SK-N-SH treated with all-trans-retinoic acid at 6 μM for 48 hours (cell line): ENCODE data around the gene CSRP1.

Experiments
- ATAC-seq: fragments of 200-7000 bp; cut with Tn5 transposase; 3 replicates; pipeline ENCODE4 v1.9.1; 2020; ENCODE audit warnings: mild to moderate bottlenecking, moderate library complexity
- ARNTL ChIP-seq: fragments of 450-650 bp; formaldehyde crosslinking; IDR thresholded peaks from 2 replicates; pipeline ENCODE4 v1.5.0; 2020; ENCODE audit warnings: low read depth, mild to moderate bottlenecking, moderate library complexity, borderline replicate concordance
- BACH2 ChIP-seq: fragments of 250-450 bp; sonication (Bioruptor Pico); IDR thresholded peaks from 2 replicates; pipeline ENCODE4 v1.9.0; 2021; ENCODE audit warnings: mild to moderate bottlenecking, borderline replicate concordance
- CREB5 ChIP-seq: fragments of 250-450 bp; sonication (Bioruptor Pico); IDR thresholded peaks from 2 replicates; pipeline ENCODE4 v1.5.1; 2020; ENCODE audit warnings: low read depth, mild to moderate bottlenecking, moderate library complexity
- CSDC2 ChIP-seq: fragments of 250-450 bp; sonication (Bioruptor Pico); IDR thresholded peaks from 2 replicates; pipeline ENCODE4 v1.5.0; 2020; ENCODE audit warnings: mild to moderate bottlenecking, moderate library complexity
- ESRRG ChIP-seq: fragments of 250-450 bp; sonication (Bioruptor Pico); IDR thresholded peaks from 2 replicates; pipeline ENCODE4 v1.6.1; 2021; ENCODE audit warnings: mild to moderate bottlenecking
- GLIS3 ChIP-seq: fragments of 250-450 bp; sonication (Bioruptor Pico); IDR thresholded peaks from 2 replicates; pipeline ENCODE4 v1.5.0; 2020; ENCODE audit warnings: mild to moderate bottlenecking, moderate library complexity
- ISL1 ChIP-seq: fragments of 250-450 bp; sonication (Bioruptor Pico); IDR thresholded peaks from 2 replicates; pipeline ENCODE4 v2.1.2; 2022; ENCODE audit warnings: mild to moderate bottlenecking, moderate library complexity
- OSR1 ChIP-seq: fragments of 250-450 bp; sonication (Bioruptor Pico); IDR thresholded peaks from 2 replicates; pipeline ENCODE4 v1.8.0; 2022; ENCODE audit warnings: moderate library complexity, mild to moderate bottlenecking, inconsistent platforms
- PPARA ChIP-seq: fragments of 250-450 bp; sonication (Bioruptor Pico); IDR thresholded peaks from 2 replicates; pipeline ENCODE4 v1.5.0; 2020; ENCODE audit warnings: mild to moderate bottlenecking, borderline replicate concordance
- RARB ChIP-seq: fragments of 250-450 bp; sonication (Bioruptor Pico); IDR thresholded peaks from 2 replicates; pipeline ENCODE4 v1.8.0; 2021; ENCODE audit warnings: mild to moderate bottlenecking, moderate library complexity
- TCF4 ChIP-seq: fragments of 250-450 bp; sonication (Bioruptor Pico); IDR thresholded peaks from 2 replicates; pipeline ENCODE4 v1.8.0; 2021; ENCODE audit warnings: mild to moderate bottlenecking, moderate library complexity, borderline replicate concordance
- TOX ChIP-seq: fragments of 250-450 bp; sonication (Bioruptor Pico); IDR thresholded peaks from 2 replicates; pipeline ENCODE4 v1.8.0; 2021; ENCODE audit warnings: mild to moderate bottlenecking, moderate library complexity, borderline replicate concordance
- TSHZ2 ChIP-seq: fragments of 250-450 bp; sonication (Bioruptor Pico); IDR thresholded peaks from 2 replicates; pipeline ENCODE4 v1.5.0; 2020; ENCODE audit warnings: mild to moderate bottlenecking, moderate library complexity
- ZC3H10 ChIP-seq: fragments of 250-450 bp; sonication (Bioruptor Pico); IDR thresholded peaks from 2 replicates; pipeline ENCODE4 v1.5.1; 2021; ENCODE audit warnings: mild to moderate bottlenecking, moderate library complexity
- ZFP3 ChIP-seq: fragments of 250-450 bp; sonication (Bioruptor Pico); IDR thresholded peaks from 2 replicates; pipeline ENCODE4 v1.5.0; 2020; ENCODE audit warnings: mild to moderate bottlenecking, moderate library complexity
- ZFP30 ChIP-seq: fragments of 450-650 bp; formaldehyde crosslinking; IDR thresholded peaks from 2 replicates; pipeline ENCODE4 v1.5.0; 2022; ENCODE audit warnings: mild to moderate bottlenecking, moderate library complexity
- ZNF565 ChIP-seq: fragments of 450-650 bp; formaldehyde crosslinking; conservative IDR thresholded peaks from 2 replicates; pipeline ENCODE4 v1.5.0; 2020; ENCODE audit warnings: low read depth, mild to moderate bottlenecking, moderate library complexity
- ZNF70 ChIP-seq: fragments of 450-650 bp; formaldehyde crosslinking; IDR thresholded peaks from 2 replicates; pipeline ENCODE4 v1.5.0; 2020; ENCODE audit warnings: mild to moderate bottlenecking, moderate library complexity
- ZNF8 ChIP-seq: fragments of 450-650 bp; formaldehyde crosslinking; IDR thresholded peaks from 2 replicates; pipeline ENCODE4 v1.5.0; 2020; ENCODE audit warnings: mild to moderate bottlenecking, moderate library complexity
- TF ChIP-seq, protein P1 (sequence below): fragments of 250-450 bp; sonication (Bioruptor Pico); IDR thresholded peaks from 2 replicates; pipeline ENCODE4 v1.5.1; 2021; ENCODE audit warnings: mild to moderate bottlenecking, moderate library complexity
- TF ChIP-seq, protein P2 (sequence below): fragments of 250-450 bp; sonication (Bioruptor Pico); IDR thresholded peaks from 2 replicates; pipeline ENCODE4 v1.8.0; 2020; ENCODE audit warnings: mild to moderate bottlenecking, moderate library complexity, borderline replicate concordance
- TF ChIP-seq, protein P3 (sequence below): fragments of 250-450 bp; sonication (Bioruptor Pico); IDR thresholded peaks from 2 replicates; pipeline ENCODE4 v1.8.0; 2021; ENCODE audit warnings: low read depth, mild to moderate bottlenecking, moderate library complexity, borderline replicate concordance

Gene CSRP1

DNA sequence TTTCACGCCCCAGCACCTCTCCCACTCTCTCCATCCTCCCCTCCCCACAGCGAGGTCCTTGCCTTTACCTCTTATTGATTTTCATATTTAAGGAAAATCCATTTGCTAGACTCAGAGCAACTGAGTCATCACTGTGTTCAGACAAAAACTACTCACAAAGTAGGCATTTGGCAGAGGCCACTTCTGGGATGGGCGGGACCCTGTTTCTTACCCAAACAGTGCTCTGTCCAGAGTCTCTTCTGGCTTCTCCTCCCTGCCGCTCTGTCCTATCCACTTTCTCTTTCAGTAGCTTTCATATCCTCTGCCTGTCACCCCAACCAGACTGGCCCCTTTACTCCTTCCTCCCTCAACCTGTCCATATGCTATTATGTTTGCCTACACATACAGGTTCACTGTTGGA is 29.6 kb upstream of the CSRP1 start:
- no peak for TF ChIP-seq PPARA
- TF ChIP-seq ARNTL (CRISPR knock-in tag): no peak
- TF ChIP-seq ZNF565 (CRISPR knock-in tag): no peak
- TF ChIP-seq ISL1 (CRISPR knock-in tag): no peak
- TF ChIP-seq ZFP3 (CRISPR knock-in tag): no peak
- no peak for TF ChIP-seq BACH2 (CRISPR knock-in tag)
- TF ChIP-seq, protein P1, sequence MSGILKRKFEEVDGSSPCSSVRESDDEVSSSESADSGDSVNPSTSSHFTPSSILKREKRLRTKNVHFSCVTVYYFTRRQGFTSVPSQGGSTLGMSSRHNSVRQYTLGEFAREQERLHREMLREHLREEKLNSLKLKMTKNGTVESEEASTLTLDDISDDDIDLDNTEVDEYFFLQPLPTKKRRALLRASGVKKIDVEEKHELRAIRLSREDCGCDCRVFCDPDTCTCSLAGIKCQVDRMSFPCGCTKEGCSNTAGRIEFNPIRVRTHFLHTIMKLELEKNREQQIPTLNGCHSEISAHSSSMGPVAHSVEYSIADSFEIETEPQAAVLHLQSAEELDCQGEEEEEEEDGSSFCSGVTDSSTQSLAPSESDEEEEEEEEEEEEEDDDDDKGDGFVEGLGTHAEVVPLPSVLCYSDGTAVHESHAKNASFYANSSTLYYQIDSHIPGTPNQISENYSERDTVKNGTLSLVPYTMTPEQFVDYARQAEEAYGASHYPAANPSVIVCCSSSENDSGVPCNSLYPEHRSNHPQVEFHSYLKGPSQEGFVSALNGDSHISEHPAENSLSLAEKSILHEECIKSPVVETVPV (CRISPR knock-in tag): no peak
- TF ChIP-seq ZNF70: no peak
- TF ChIP-seq GLIS3: no peak
- TF ChIP-seq CSDC2 (CRISPR knock-in tag): no peak
- TF ChIP-seq RARB: no peak
- TF ChIP-seq TSHZ2 (CRISPR knock-in tag): no peak
- TF ChIP-seq, protein P2, sequence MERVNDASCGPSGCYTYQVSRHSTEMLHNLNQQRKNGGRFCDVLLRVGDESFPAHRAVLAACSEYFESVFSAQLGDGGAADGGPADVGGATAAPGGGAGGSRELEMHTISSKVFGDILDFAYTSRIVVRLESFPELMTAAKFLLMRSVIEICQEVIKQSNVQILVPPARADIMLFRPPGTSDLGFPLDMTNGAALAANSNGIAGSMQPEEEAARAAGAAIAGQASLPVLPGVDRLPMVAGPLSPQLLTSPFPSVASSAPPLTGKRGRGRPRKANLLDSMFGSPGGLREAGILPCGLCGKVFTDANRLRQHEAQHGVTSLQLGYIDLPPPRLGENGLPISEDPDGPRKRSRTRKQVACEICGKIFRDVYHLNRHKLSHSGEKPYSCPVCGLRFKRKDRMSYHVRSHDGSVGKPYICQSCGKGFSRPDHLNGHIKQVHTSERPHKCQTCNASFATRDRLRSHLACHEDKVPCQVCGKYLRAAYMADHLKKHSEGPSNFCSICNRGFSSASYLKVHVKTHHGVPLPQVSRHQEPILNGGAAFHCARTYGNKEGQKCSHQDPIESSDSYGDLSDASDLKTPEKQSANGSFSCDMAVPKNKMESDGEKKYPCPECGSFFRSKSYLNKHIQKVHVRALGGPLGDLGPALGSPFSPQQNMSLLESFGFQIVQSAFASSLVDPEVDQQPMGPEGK (CRISPR knock-in tag): no peak
- TF ChIP-seq ZFP30 (CRISPR knock-in tag): no peak
- TF ChIP-seq, protein P3, sequence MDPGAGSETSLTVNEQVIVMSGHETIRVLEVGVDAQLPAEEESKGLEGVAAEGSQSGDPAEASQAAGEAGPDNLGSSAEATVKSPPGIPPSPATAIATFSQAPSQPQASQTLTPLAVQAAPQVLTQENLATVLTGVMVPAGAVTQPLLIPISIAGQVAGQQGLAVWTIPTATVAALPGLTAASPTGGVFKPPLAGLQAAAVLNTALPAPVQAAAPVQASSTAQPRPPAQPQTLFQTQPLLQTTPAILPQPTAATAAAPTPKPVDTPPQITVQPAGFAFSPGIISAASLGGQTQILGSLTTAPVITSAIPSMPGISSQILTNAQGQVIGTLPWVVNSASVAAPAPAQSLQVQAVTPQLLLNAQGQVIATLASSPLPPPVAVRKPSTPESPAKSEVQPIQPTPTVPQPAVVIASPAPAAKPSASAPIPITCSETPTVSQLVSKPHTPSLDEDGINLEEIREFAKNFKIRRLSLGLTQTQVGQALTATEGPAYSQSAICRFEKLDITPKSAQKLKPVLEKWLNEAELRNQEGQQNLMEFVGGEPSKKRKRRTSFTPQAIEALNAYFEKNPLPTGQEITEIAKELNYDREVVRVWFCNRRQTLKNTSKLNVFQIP (CRISPR knock-in tag): no peak
- TF ChIP-seq ESRRG (CRISPR knock-in tag): no peak
- no peak for TF ChIP-seq OSR1 (CRISPR knock-in tag)
- TF ChIP-seq TOX (CRISPR knock-in tag): no peak
- no peak for TF ChIP-seq CREB5 (CRISPR knock-in tag)
- peak; percentile 54 for ATAC-seq

DNA sequence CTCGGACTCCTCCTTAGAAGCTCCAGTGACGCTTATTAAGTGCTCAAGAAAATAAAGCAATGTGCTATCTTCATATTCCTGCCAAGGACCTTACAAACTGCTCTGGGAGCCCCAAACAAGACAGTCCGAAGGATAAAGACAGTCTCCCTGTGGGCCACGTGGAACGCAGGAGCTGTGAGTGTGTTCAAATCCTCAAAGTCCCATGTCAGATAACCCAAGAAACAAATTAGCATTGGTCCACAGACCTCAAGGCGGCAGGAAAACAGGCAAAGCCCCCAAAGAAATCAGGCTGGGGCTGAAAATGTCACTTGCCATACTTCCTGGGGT is 29.0 kb upstream of the CSRP1 start:
- ATAC-seq: no peak
- TF ChIP-seq CSDC2 (CRISPR knock-in tag) (no peak), PPARA (no peak), ZFP3 (CRISPR knock-in tag) (no peak), RARB (no peak), ZNF8 (no peak), TCF4 (no peak), ZC3H10 (CRISPR knock-in tag) (no peak), CREB5 (CRISPR knock-in tag) (no peak), BACH2 (CRISPR knock-in tag) (no peak), ZNF565 (CRISPR knock-in tag) (no peak), GLIS3 (no peak), ISL1 (CRISPR knock-in tag) (no peak), TOX (CRISPR knock-in tag) (no peak), ESRRG (CRISPR knock-in tag) (no peak), OSR1 (CRISPR knock-in tag) (no peak)
- TF ChIP-seq, protein P2 (CRISPR knock-in tag): no peak
- TF ChIP-seq, protein P3 (CRISPR knock-in tag): no peak
- TF ChIP-seq, protein P1 (CRISPR knock-in tag): no peak
